Fibroblast of the aortic adventitia (primary cell): ENCODE results near the gene DNASE1L2. TPM values are rescaled to one million over a fixed set of nuclear protein-coding genes. Genes with fewer than 3 reads are reported as not detected.

Experiments
- DNase-seq: peaks from one replicate; pipeline ENCODE4 v3.0.0-alpha.2; 2010; ENCODE audit warnings: low read depth
- H3K4me3 ChIP-seq: 2 replicates; pipeline ENCODE4 v1.5.1; 2011; ENCODE audit warnings: low read depth, mild to moderate bottlenecking, control low read depth, low read length, moderate library complexity
- total RNA-seq: library from RNA; depleted of rRNA; stranded (reverse); fragments of >200 nt; gene quantifications from 2 replicates; pipeline ENCODE4 v1.2.3, GENCODE V29; 2012; ENCODE audit warnings: low replicate concordance
- TF ChIP-seq, protein P1 (sequence below): IDR thresholded peaks from 2 replicates; pipeline ENCODE4 v1.5.1; 2011; ENCODE audit warnings: mild to moderate bottlenecking, low read length, control low read depth, inconsistent platforms; ENCODE audit not compliant: insufficient read depth

The DNASE1L2 gene
- total RNA-seq, 1 donor, result 0.63 TPM

DNA sequence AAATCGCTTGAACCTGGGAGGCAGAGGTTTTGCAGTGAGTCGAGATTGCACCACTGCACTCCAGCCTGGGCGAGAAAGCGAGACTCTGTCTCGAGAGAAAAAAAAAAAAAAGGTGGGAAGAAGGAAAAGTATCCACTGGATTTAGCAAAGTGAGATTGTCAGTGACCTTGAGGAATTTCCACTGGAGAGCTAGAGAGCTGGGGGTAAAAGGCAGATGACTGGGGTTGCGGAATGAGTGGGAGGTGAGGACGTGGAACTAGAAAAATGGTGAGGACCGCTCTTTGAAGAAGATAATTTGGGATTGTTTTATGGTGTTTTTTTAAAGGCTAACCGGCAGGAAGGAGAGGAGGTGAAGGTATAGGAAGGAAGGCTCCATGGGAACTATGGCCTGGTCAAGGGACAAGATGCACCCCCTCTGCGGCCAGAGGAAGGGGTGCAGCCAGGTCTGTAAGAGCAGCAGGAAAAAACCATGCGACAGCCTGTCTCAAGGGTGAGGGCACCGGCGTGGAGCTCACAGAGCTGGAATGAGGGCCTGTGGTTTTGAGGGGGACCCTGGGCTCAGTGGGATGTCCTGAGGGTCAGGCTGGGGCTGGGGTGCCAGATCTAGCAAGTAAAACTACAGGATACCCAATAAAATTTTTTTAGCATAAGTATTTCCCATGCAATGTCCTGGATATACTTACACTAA is 31.7 kb upstream of the DNASE1L2 start:
- TF ChIP-seq, protein P1, sequence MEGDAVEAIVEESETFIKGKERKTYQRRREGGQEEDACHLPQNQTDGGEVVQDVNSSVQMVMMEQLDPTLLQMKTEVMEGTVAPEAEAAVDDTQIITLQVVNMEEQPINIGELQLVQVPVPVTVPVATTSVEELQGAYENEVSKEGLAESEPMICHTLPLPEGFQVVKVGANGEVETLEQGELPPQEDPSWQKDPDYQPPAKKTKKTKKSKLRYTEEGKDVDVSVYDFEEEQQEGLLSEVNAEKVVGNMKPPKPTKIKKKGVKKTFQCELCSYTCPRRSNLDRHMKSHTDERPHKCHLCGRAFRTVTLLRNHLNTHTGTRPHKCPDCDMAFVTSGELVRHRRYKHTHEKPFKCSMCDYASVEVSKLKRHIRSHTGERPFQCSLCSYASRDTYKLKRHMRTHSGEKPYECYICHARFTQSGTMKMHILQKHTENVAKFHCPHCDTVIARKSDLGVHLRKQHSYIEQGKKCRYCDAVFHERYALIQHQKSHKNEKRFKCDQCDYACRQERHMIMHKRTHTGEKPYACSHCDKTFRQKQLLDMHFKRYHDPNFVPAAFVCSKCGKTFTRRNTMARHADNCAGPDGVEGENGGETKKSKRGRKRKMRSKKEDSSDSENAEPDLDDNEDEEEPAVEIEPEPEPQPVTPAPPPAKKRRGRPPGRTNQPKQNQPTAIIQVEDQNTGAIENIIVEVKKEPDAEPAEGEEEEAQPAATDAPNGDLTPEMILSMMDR, result no peak
- DNase-seq, result no peak
- H3K4me3 ChIP-seq, result peak overlapping the region; percentile 93

DNA sequence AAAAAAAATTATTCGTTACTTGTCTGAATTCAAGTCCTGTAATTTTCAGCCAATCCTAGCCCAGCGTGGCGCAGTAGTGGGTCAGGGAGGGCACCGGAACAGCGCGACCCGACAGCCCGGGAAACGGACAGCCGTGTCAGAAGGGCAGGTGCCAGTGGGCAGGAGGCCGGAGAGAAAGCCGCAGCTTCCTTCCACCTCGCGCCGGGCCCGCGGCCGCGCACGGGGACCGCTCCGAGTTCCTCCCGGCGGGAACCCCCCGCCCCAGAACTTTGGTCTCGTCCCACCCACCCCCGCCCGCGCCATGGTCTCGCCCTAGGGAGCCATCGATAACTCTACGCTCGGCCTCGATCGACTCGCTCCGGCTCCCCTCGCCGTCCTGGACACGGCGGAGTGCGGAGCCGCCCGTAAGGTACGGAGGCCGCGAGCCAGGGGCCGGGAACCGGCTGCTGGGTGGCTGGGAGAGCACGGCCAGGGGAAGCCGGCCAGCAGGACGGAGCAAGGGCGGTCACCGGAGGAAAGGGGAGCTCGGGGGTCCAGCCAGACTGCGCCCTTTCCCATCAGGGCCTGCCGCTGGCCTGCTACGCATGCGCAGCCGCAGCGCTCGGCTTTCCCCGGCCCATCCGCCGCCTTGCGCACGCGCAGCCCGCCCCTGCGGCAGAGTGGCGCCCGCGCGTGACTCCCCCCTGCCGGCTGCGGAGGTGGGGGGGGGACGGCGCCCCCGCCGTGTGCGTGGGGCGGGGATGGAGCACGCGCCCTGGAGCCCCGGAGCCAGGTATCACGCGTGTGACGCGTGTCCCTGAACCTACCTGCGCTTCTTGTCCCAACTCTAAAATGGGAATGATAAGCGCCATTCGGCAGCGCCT is 30.9 kb upstream of the DNASE1L2 start, which contains the start of gene MLST8:
Gene MLST8 (plus strand): TSS at position 351 of the 863 bp plus-strand sequence. CDS start 632 bp downstream, outside the sequence.
- peak within 1 kb of the TSS; percentile 93 for H3K4me3 ChIP-seq
- peak; percentile 87 for DNase-seq
- TF ChIP-seq, protein P1, result no peak

DNA sequence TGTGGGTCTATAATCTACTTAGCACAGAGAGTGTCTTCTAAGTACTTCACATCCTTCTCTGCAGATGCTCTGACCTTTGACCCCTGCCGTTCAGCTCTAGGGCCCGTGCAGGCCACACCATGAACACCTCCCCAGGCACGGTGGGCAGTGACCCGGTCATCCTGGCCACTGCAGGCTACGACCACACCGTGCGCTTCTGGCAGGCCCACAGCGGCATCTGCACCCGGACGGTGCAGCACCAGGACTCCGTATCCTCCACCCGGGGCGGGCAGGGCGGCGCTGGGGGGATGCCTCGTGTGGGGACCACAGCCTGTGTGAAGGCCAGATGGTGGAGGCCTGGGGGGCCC is 30.3 kb upstream of the DNASE1L2 start:
- H3K4me3 ChIP-seq, result peak overlapping the region; percentile 93
- TF ChIP-seq, protein P1, result no peak
- DNase-seq, result no peak

DNA sequence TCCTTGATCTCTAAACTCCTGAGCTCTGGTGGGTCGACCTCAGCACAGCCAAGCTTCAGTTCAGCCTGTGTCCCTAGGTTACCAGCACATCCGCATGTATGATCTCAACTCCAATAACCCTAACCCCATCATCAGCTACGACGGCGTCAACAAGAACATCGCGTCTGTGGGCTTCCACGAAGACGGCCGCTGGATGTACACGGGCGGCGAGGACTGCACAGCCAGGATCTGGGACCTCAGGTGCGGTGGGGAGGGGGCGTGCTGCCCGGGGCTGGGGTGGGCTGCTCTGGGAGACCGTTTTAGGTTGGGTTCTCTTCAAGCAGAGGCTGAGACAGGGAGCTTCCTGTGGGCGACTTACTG is 29.8 kb upstream of the DNASE1L2 start:
- DNase-seq, result no peak

DNA sequence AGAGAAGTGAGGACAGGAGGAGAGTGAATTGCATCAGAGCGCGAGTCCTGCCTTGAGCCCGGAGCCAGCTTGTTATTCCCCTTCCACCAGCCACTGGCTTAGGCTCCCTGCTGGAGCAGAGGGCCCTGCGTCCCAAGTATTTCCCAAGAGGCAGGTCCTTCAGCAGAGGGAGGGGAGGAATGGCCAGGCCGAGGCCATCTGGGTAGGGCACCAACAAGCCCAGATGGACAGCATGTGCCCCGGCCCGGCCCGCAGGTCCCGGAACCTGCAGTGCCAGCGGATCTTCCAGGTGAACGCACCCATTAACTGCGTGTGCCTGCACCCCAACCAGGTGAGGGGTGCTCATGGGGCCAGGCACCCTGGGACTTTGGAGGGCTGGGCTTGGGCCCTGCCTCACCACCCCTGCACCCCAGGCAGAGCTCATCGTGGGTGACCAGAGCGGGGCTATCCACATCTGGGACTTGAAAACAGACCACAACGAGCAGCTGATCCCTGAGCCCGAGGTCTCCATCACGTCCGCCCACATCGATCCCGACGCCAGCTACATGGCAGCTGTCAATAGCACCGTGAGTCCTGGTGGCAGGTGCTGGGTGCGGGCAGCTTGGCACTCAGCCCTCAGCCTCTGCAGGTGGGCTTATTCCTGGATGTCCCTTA is 29.3 kb upstream of the DNASE1L2 start:
- DNase-seq, result no peak
- peak overlapping the region; percentile 93 for H3K4me3 ChIP-seq
- TF ChIP-seq, protein P1, result no peak

More for the DNA sequence above, 29.8 kb upstream of the DNASE1L2 start:
- TF ChIP-seq, protein P1, result no peak
- peak overlapping the region; percentile 93 for H3K4me3 ChIP-seq

DNA sequence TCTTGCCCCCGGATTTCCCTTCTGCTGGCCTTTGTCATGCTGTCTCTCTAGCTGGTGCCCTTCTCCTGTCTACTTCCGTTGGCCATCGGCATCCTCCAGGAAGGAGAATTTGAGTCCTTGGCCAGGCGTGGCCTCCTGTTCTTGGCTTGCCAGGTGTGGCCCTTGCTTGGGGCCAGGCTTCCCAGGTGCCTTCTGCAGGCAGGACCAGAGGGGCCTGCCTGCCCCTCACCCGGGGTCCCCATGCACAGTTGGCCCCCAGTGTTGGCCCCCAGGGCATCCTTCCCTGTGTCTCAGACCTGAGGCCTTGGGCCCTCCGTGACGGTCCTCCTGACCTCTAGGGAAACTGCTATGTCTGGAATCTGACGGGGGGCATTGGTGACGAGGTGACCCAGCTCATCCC is 28.4 kb upstream of the DNASE1L2 start:
- TF ChIP-seq, protein P1, result no peak
- no peak for DNase-seq
- H3K4me3 ChIP-seq, result no peak overlapping the region
